HG02943 (cell line): ENCODE measurements around the gene HMBS.
A peak's percentile ranks its signal among the peaks of the same experiment; 100 is the strongest.
"Not testable (repeated sequence)": the region's sequence is repeated elsewhere in the genome, so short reads cannot be mapped to it uniquely, and the experiment has no call there.

Experiments
- ATAC-seq: cut with Tn5 transposase; IDR thresholded peaks from one replicate; pipeline ENCODE4 v1.9.1; 2021; ENCODE audit warnings: mild to moderate bottlenecking, low read depth, moderate library complexity; ENCODE audit not compliant: unreplicated experiment

HMBS gene

GRCh38 chr11:119117004-119117706, 32.5 kb downstream of the HMBS start:
- ATAC-seq, result no peak

GRCh38 chr11:119118227-119118626, 33.5 kb downstream of the HMBS start:
- ATAC-seq, result no peak

- ATAC-seq, result no peak
These were observed 34.3 kb downstream of the HMBS start for GRCh38 chr11:119118946-119119345.

- ATAC-seq, result no peak
These were observed 35.9 kb downstream of the HMBS start for GRCh38 chr11:119120639-119121007.

GRCh38 chr11:119121008-119121810, 36.5 kb downstream of the HMBS start, which contains the start of gene HINFP:
Gene HINFP (plus strand): TSS chr11:119121580. CDS start chr11:119126945, 5,365 bp downstream.
- peak; percentile 95 for ATAC-seq

GRCh38 chr11:119121811-119122124, 37.1 kb downstream of the HMBS start:
- ATAC-seq, result peak; percentile 11

GRCh38 chr11:119125821-119126220, 41.1 kb downstream of the HMBS start:
- ATAC-seq, result no peak

GRCh38 chr11:119126675-119127268, 42.1 kb downstream of the HMBS start:
- ATAC-seq, result no peak

GRCh38 chr11:119130662-119131061, 46.0 kb downstream of the HMBS start:
- ATAC-seq, result no peak

GRCh38 chr11:119134389-119134978, 49.8 kb downstream of the HMBS start:
- no peak for ATAC-seq

- ATAC-seq, result not testable (repeated sequence)
These were observed 54.6 kb downstream of the HMBS start for GRCh38 chr11:119139276-119139675.
